Chondrocyte (in vitro differentiated cells): ENCODE data around the gene RAMAC. TPM values are rescaled to one million over a fixed set of nuclear protein-coding genes. Genes with fewer than 3 reads are reported as not detected.

Source experiments
- DNase-seq: peaks from one replicate; pipeline ENCODE4 v3.0.0; 2021; ENCODE audit warnings: mixed read lengths, low spot score
- H3K27ac Mint-ChIP-seq: one replicate; pipeline ENCODE4 v1.8.0; 2021; ENCODE audit warnings: mild to moderate bottlenecking, moderate library complexity, mixed read lengths; ENCODE audit not compliant: unreplicated experiment
- H3K27me3 Mint-ChIP-seq: 2 replicates; pipeline ENCODE4 v1.8.0; 2021; ENCODE audit warnings: low read depth, mixed read lengths
- H3K36me3 Mint-ChIP-seq: 2 replicates; pipeline ENCODE4 v1.8.0; 2021; ENCODE audit warnings: low read depth, mixed read lengths
- H3K4me1 Mint-ChIP-seq: 2 replicates; pipeline ENCODE4 v1.8.0; 2021; ENCODE audit warnings: low read depth, mild to moderate bottlenecking, mixed read lengths
- H3K4me3 Mint-ChIP-seq: one replicate; pipeline ENCODE4 v1.8.0; 2021; ENCODE audit warnings: mild to moderate bottlenecking, moderate library complexity, mixed read lengths; ENCODE audit not compliant: unreplicated experiment
- H3K9me3 Mint-ChIP-seq: 2 replicates; pipeline ENCODE4 v1.8.0; 2021; ENCODE audit warnings: low read depth, mixed read lengths
- total RNA-seq: library from RNA; stranded (reverse); gene quantifications from 3 replicates; pipeline ENCODE4 v1.2.1, GENCODE V29; 2021
- TF ChIP-seq, protein P1 (sequence below): fragments of 200-600 bp; sonication (generic); IDR thresholded peaks from 2 replicates; pipeline ENCODE4 v1.5.0; 2021; ENCODE audit warnings: antibody characterized with exemption, mild to moderate bottlenecking, moderate library complexity

RAMAC gene
- total RNA-seq, 1 donor from 2014 or later: 19.4 TPM

GRCh38 chr15:82972990-82973389, 13.0 kb upstream of the RAMAC start:
- no peak overlapping the region for H3K27ac Mint-ChIP-seq
- no peak for DNase-seq
- H3K27me3 Mint-ChIP-seq: no peaks in the 10 kb centered on the region
- TF ChIP-seq, protein P1, sequence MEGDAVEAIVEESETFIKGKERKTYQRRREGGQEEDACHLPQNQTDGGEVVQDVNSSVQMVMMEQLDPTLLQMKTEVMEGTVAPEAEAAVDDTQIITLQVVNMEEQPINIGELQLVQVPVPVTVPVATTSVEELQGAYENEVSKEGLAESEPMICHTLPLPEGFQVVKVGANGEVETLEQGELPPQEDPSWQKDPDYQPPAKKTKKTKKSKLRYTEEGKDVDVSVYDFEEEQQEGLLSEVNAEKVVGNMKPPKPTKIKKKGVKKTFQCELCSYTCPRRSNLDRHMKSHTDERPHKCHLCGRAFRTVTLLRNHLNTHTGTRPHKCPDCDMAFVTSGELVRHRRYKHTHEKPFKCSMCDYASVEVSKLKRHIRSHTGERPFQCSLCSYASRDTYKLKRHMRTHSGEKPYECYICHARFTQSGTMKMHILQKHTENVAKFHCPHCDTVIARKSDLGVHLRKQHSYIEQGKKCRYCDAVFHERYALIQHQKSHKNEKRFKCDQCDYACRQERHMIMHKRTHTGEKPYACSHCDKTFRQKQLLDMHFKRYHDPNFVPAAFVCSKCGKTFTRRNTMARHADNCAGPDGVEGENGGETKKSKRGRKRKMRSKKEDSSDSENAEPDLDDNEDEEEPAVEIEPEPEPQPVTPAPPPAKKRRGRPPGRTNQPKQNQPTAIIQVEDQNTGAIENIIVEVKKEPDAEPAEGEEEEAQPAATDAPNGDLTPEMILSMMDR: no peak
- peaks cover 9% of the 10 kb centered on the region for H3K4me1 Mint-ChIP-seq
- no peaks in the 10 kb centered on the region for H3K9me3 Mint-ChIP-seq
- H3K4me3 Mint-ChIP-seq: no peak overlapping the region
- H3K36me3 Mint-ChIP-seq: no peaks in the 10 kb centered on the region

- no peak overlapping the region for H3K27ac Mint-ChIP-seq
- no peak for DNase-seq
- no peaks in the 10 kb centered on the region for H3K4me1 Mint-ChIP-seq
- no peak overlapping the region for H3K4me3 Mint-ChIP-seq
- H3K9me3 Mint-ChIP-seq: no peaks in the 10 kb centered on the region
- H3K36me3 Mint-ChIP-seq: peaks cover 2% of the 10 kb centered on the region
- H3K27me3 Mint-ChIP-seq: no peaks in the 10 kb centered on the region
- TF ChIP-seq, protein P1: no peak
Observed at GRCh38 chr15:82977076-82977475, 8.9 kb upstream of the RAMAC start.

- Mint-ChIP-seq H3K27me3 (no peaks in the 10 kb centered on the region), H3K36me3 (peaks cover 2% of the 10 kb centered on the region), H3K27ac (no peak overlapping the region), H3K4me1 (no peaks in the 10 kb centered on the region), H3K9me3 (no peaks in the 10 kb centered on the region), H3K4me3 (no peak overlapping the region)
- no peak for DNase-seq
- TF ChIP-seq, protein P1: no peak
Observed at GRCh38 chr15:82978438-82978837, 7.6 kb upstream of the RAMAC start.

DNA sequence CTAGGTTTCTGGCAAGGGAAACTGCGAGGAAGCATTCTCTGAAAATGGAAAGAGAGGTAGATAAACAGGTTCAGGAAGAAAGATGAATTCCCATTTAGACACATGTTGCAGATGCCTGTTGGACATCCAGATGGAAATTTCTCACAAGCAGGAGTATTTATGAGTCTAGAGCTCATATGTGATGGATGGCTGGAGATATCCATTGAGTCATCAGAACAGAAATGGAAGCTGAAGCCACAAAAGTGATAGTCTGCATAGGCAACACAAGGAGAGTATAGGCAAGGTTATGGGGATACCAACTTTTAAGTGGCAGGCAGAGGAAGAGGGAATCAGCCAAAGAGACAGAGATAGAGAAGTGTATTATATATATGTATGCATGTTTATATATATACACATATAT, 6.3 kb upstream of the RAMAC start:
- H3K36me3 Mint-ChIP-seq: peaks cover 2% of the 10 kb centered on the region
- DNase-seq: no peak
- H3K4me1 Mint-ChIP-seq: no peaks in the 10 kb centered on the region
- TF ChIP-seq, protein P1: no peak
- H3K27ac Mint-ChIP-seq: no peak overlapping the region
- no peak overlapping the region for H3K4me3 Mint-ChIP-seq
- no peaks in the 10 kb centered on the region for H3K27me3 Mint-ChIP-seq
- no peaks in the 10 kb centered on the region for H3K9me3 Mint-ChIP-seq

GRCh38 chr15:82980981-82981380, 5.0 kb upstream of the RAMAC start:
- H3K4me3 Mint-ChIP-seq: no peak overlapping the region
- H3K4me1 Mint-ChIP-seq: peaks cover 8% of the 10 kb centered on the region
- TF ChIP-seq, protein P1: no peak
- no peaks in the 10 kb centered on the region for H3K27me3 Mint-ChIP-seq
- H3K36me3 Mint-ChIP-seq: peaks cover 2% of the 10 kb centered on the region
- H3K27ac Mint-ChIP-seq: no peak overlapping the region
- DNase-seq: no peak
- H3K9me3 Mint-ChIP-seq: no peaks in the 10 kb centered on the region
